H1 (cell line): ENCODE results near the gene PAK5. TPM values are rescaled to one million over a fixed set of nuclear protein-coding genes. Genes with fewer than 3 reads are reported as not detected.

ENCODE experiments used
- CTCF ChIA-PET: fragments of 300-600 bp; sonication (Branson Sonifier 250); formaldehyde crosslinking; loops from one replicate; lab custom pipeline; 2021; ENCODE audit not compliant: partially characterized antibody; lab: Charles Lee
- POLR2A ChIA-PET: fragments of 300-600 bp; sonication (Branson Sonifier 250); formaldehyde crosslinking; loops from one replicate; lab custom pipeline; 2021; ENCODE audit warnings: inconsistent platforms; ENCODE audit not compliant: partially characterized antibody; lab: Charles Lee
- DNase-seq, 2 experiments: peaks; one replicate each; pipeline versions ENCODE4 v3.0.0 to v3.0.0-alpha.2; 2010 to 2022; ENCODE audit warnings: low spot score in 2 of 2, low read depth in 1 of 2, mixed read lengths in 1 of 2
- FAIRE-seq: peaks from 2 replicates; lab custom pipeline; 2011; peaks lifted over from hg19 to GRCh38; lab: Jason Lieb, UNC
- H2AFZ ChIP-seq: 2 replicates; pipeline ENCODE4 v1.8.1; 2012; ENCODE audit warnings: low read length, inconsistent platforms
- H2AK5ac ChIP-seq: 2 replicates; pipeline ENCODE4 v1.6.1; 2013; ENCODE audit warnings: low read depth, low read length
- H2BK120ac ChIP-seq: replicated peaks from 2 replicates; pipeline ENCODE3; 2013; ENCODE audit warnings: low read depth, low read length, inconsistent platforms
- H2BK12ac ChIP-seq: 2 replicates; pipeline ENCODE4 v1.6.1; 2013; ENCODE audit warnings: low read depth, low read length
- H2BK15ac ChIP-seq: 2 replicates; pipeline ENCODE4 v1.6.1; 2013; ENCODE audit warnings: low read length
- H2BK20ac ChIP-seq: 2 replicates; pipeline ENCODE4 v1.6.1; 2013; ENCODE audit warnings: low read length
- H2BK5ac ChIP-seq: 2 replicates; pipeline ENCODE4 v1.6.1; 2013; ENCODE audit warnings: low read depth, low read length
- H3K14ac ChIP-seq: 2 replicates; pipeline ENCODE4 v1.6.1; 2013; ENCODE audit warnings: inconsistent platforms; ENCODE audit not compliant: insufficient read length
- H3K18ac ChIP-seq: 2 replicates; pipeline ENCODE4 v1.6.1; 2013; ENCODE audit warnings: low read length; ENCODE audit errors: extremely low read depth
- H3K23ac ChIP-seq: 2 replicates; pipeline ENCODE4 v1.6.1; 2013; ENCODE audit warnings: inconsistent platforms; ENCODE audit not compliant: insufficient read length
- H3K23me2 ChIP-seq: 2 replicates; pipeline ENCODE4 v1.6.1; 2013; ENCODE audit warnings: low read depth, low read length
- H3K27ac ChIP-seq: 2 replicates; pipeline ENCODE4 v1.6.1; 2011; ENCODE audit warnings: low read depth, low read length, inconsistent platforms
- H3K27me3 ChIP-seq, 4 experiments: replicated peaks in 1 of 4; 1 replicate in 1 of 4; 2 replicates in 3 of 4; pipeline versions ENCODE4 v1.6.1 to v1.8.1; 2011 to 2013; ENCODE audit warnings: low read length in 3 of 4, mild to moderate bottlenecking in 3 of 4, inconsistent platforms in 2 of 4, mixed read lengths in 2 of 4, moderate library complexity in 1 of 4; ENCODE audit not compliant: control insufficient read depth in 3 of 4, insufficient read depth in 3 of 4; ENCODE audit errors: extremely low read depth in 1 of 4
- H3K36me3 ChIP-seq, 4 experiments: 2 replicates each; pipeline versions ENCODE4 v1.6.1 to v1.8.1; 2011 to 2013; ENCODE audit warnings: mild to moderate bottlenecking in 4 of 4, low read length in 3 of 4, moderate library complexity in 2 of 4, control low read depth in 1 of 4, inconsistent platforms in 1 of 4; ENCODE audit not compliant: insufficient read depth in 4 of 4, control insufficient read depth in 2 of 4
- H3K4ac ChIP-seq: replicated peaks from 2 replicates; pipeline ENCODE3; 2013; ENCODE audit warnings: low read length, low read depth, mixed read lengths, inconsistent platforms; ENCODE audit not compliant: insufficient read length
- H3K4me1 ChIP-seq, 4 experiments: replicated peaks in 1 of 4; 1 replicate in 1 of 4; 2 replicates in 3 of 4; pipeline versions ENCODE4 v1.6.1 to v1.8.1; 2011 to 2013; ENCODE audit warnings: low read length in 3 of 4, inconsistent platforms in 2 of 4, mixed read lengths in 1 of 4; ENCODE audit not compliant: insufficient read depth in 4 of 4, control insufficient read depth in 3 of 4
- H3K4me2 ChIP-seq, 2 experiments: 2 replicates each; pipeline versions ENCODE4 v1.6.1 to v1.8.1; 2011 to 2013; ENCODE audit warnings: low read depth in 2 of 2, low read length in 2 of 2, control low read depth in 1 of 2, inconsistent platforms in 1 of 2, mild to moderate bottlenecking in 1 of 2; ENCODE audit not compliant: insufficient read depth in 1 of 2
- H3K4me3 ChIP-seq, 4 experiments: fragments of 200-600, 300-600 bp in 1 of 4; sonication (generic), shearing (Covaris generic), sonication (Bioruptor Twin) in 1 of 4; 2 replicates each; pipeline versions ENCODE4 v1.5.1 to v1.8.1; 2011 to 2016; ENCODE audit warnings: low read length in 4 of 4, low read depth in 3 of 4, control low read depth in 2 of 4, inconsistent platforms in 2 of 4, mild to moderate bottlenecking in 2 of 4, mixed read lengths in 1 of 4, moderate library complexity in 1 of 4; ENCODE audit not compliant: insufficient read depth in 2 of 4; ENCODE audit errors: extremely low read depth in 1 of 4
- H3K56ac ChIP-seq: replicated peaks from 2 replicates; pipeline ENCODE3; 2013; ENCODE audit warnings: low read depth, mild to moderate bottlenecking, mixed read lengths, low read length, inconsistent platforms; ENCODE audit not compliant: insufficient read length
- H3K79me1 ChIP-seq: 2 replicates; pipeline ENCODE4 v1.6.1; 2013; ENCODE audit warnings: low read depth, low read length, control low read depth
- H3K79me2 ChIP-seq, 2 experiments: 2 replicates each; pipeline versions ENCODE4 v1.6.1 to v1.8.1; 2012 to 2013; ENCODE audit warnings: low read length in 2 of 2, mild to moderate bottlenecking in 2 of 2, inconsistent platforms in 1 of 2; ENCODE audit not compliant: insufficient read depth in 2 of 2, control insufficient read depth in 1 of 2
- H3K9ac ChIP-seq, 4 experiments: replicated peaks in 1 of 4; 1 replicate in 1 of 4; 2 replicates in 3 of 4; pipeline versions ENCODE4 v1.6.1 to v1.8.1; 2011 to 2013; ENCODE audit warnings: low read depth in 3 of 4, low read length in 3 of 4, control low read depth in 2 of 4, mild to moderate bottlenecking in 2 of 4, moderate library complexity in 2 of 4, inconsistent platforms in 1 of 4; ENCODE audit errors: extremely low read depth in 1 of 4
- H3K9me3 ChIP-seq, 2 experiments: 2 replicates each; pipeline versions ENCODE4 v1.6.1 to v1.8.1; 2012 to 2013; ENCODE audit warnings: mild to moderate bottlenecking in 2 of 2, moderate library complexity in 2 of 2, control low read depth in 1 of 2, inconsistent platforms in 1 of 2, low read depth in 1 of 2, low read length in 1 of 2, mixed read lengths in 1 of 2; ENCODE audit not compliant: insufficient read depth in 2 of 2
- H4K20me1 ChIP-seq, 2 experiments: replicated peaks in 1 of 2; 2 replicates each; pipeline versions ENCODE3 to v1.8.1; 2011 to 2013; ENCODE audit warnings: inconsistent platforms in 2 of 2, low read length in 2 of 2, mild to moderate bottlenecking in 1 of 2; ENCODE audit not compliant: insufficient read depth in 2 of 2, control insufficient read depth in 1 of 2
- H4K5ac ChIP-seq: 2 replicates; pipeline ENCODE4 v1.6.1; 2013; ENCODE audit warnings: low read length, low read depth, mixed read lengths, inconsistent platforms; ENCODE audit not compliant: insufficient read length
- H4K8ac ChIP-seq: 2 replicates; pipeline ENCODE4 v1.8.0; 2013; ENCODE audit warnings: mild to moderate bottlenecking, moderate library complexity, low read length, inconsistent platforms; ENCODE audit not compliant: insufficient read depth; ENCODE audit errors: extremely low read depth
- H4K91ac ChIP-seq: replicated peaks from 2 replicates; pipeline ENCODE3; 2013; ENCODE audit warnings: low read length, mixed read lengths, inconsistent platforms; ENCODE audit not compliant: insufficient read length
- EZH2 ChIP-seq: fragments of 200-600 bp; sonication (generic); IDR thresholded peaks from 2 replicates; pipeline ENCODE4 v1.7.1; 2012; ENCODE audit warnings: low read depth, mild to moderate bottlenecking, moderate library complexity, low read length, inconsistent platforms; ENCODE audit not compliant: severe bottlenecking
- MAX ChIP-seq: IDR thresholded peaks from 2 replicates; pipeline ENCODE4 v1.6.1; 2012; ENCODE audit warnings: inconsistent platforms
- POLR2A ChIP-seq, 2 experiments: IDR thresholded peaks; 1 replicate in 1 of 2; 2 replicates in 1 of 2; pipeline ENCODE4 v1.6.1; 2011; ENCODE audit warnings: low read depth in 2 of 2, low read length in 2 of 2, mild to moderate bottlenecking in 2 of 2; ENCODE audit errors: control extremely low read depth in 1 of 2
- POLR2AphosphoS5 ChIP-seq: IDR thresholded peaks from 2 replicates; pipeline ENCODE4 v1.6.1; 2011; ENCODE audit warnings: low read depth, low read length
- POU5F1 ChIP-seq: IDR thresholded peaks from 2 replicates; pipeline ENCODE4 v1.6.1; 2011; ENCODE audit warnings: low read depth, mild to moderate bottlenecking, low read length, moderate library complexity
- RXRA ChIP-seq: IDR thresholded peaks from 2 replicates; pipeline ENCODE4 v1.6.1; 2011; ENCODE audit warnings: low read depth, mild to moderate bottlenecking, low read length, moderate library complexity; ENCODE audit not compliant: insufficient read depth
- SIN3A ChIP-seq, 2 experiments: IDR thresholded peaks in 1 of 2; conservative IDR thresholded peaks in 1 of 2; 2 replicates each; pipeline ENCODE4 v1.6.1; 2011 to 2012; ENCODE audit warnings: low read length in 2 of 2, improper control_type of control experiment in 1 of 2, low read depth in 1 of 2, mild to moderate bottlenecking in 1 of 2
- SP4 ChIP-seq: IDR thresholded peaks from 2 replicates; pipeline ENCODE4 v1.6.1; 2012; ENCODE audit warnings: low read length, inconsistent platforms
- YY1 ChIP-seq: IDR thresholded peaks from 2 replicates; pipeline ENCODE4 v1.6.1; 2011; ENCODE audit warnings: low read depth, mild to moderate bottlenecking, low read length
- WGBS, 2 experiments: shearing (Covaris generic) in 1 of 2; methylation state at CpG; one replicate each; pipeline versions ENCODE4 v1.1.6 to v1.1.7; 2013 to 2015; ENCODE audit warnings: low lambda C conversion rate in 2 of 2, mixed read lengths in 2 of 2, inconsistent platforms in 1 of 2, low coverage in 1 of 2, missing lambda C conversion rate in 1 of 2; ENCODE audit not compliant: insufficient replicate concordance in 2 of 2, insufficient coverage in 1 of 2, insufficient read length in 1 of 2; ENCODE audit errors: extremely low coverage in 1 of 2, missing lambda C conversion rate in 1 of 2; 5-methylcytosine and 5-hydroxymethylcytosine counted together
- polyA plus RNA-seq, 7 experiments: library from polyadenylated mRNA; depleted of rRNA in 3 of 7; stranded (reverse) in 5 of 7; unstranded in 2 of 7; fragments of >200 nt in 5 of 7; fragments of 200-250 nt in 2 of 7; gene quantifications; 1 replicate in 5 of 7; 2 replicates in 1 of 7; 4 replicates in 1 of 7; pipeline versions ENCODE4 v1.2.1 to v1.2.3, GENCODE V29; 2011 to 2013; ENCODE audit warnings: missing spikeins in 2 of 7, mixed read lengths in 2 of 7
- total RNA-seq: library from RNA; stranded (reverse); fragmentation: NEBNext Ultra II Directional; extraction: Animal tissue kit (Norgen Biotek cat#: 25700); gene quantifications from 2 replicates; pipeline ENCODE4 v1.2.1, GENCODE V29; 2021

The PAK5 gene
- total and polyA plus RNA-seq, 2 of the 8 experiments (the other 6 are each of a cell fraction or from before 2014, with no cell fraction given) = 0.54 to 0.80 TPM

GRCh38 chr20:9626357-9626756 is 212.5 kb downstream of the PAK5 start:
- TF ChIP-seq SP4 (no peak), POLR2AphosphoS5 (no peak), RXRA (no peak), POLR2A (IDR thresholded peaks at IDR 0.05; ENCODE audit: control extremely low read depth in 1 of 2, low read depth in 2 of 2, low read length in 2 of 2) (no peak), MAX (no peak), EZH2 (no peak), YY1 (no peak), SIN3A (conservative IDR thresholded peaks at IDR 0.05 in 1 of 2, IDR thresholded peaks at IDR 0.05 in 1 of 2; ENCODE audit: low read depth in 1 of 2, low read length in 2 of 2) (no peak), POU5F1 (no peak)
- no peaks in the 10 kb centered on the region for H3K79me2 ChIP-seq
- no peaks in the 10 kb centered on the region for H3K79me1 ChIP-seq
- H3K56ac ChIP-seq = no peak overlapping the region
- DNase-seq = no peak
- no peak overlapping the region for H3K4me2 ChIP-seq
- H2AFZ ChIP-seq = no peak overlapping the region
- H3K4me1 ChIP-seq = no peaks in the 10 kb centered on the region
- ChIA-PET CTCF (interaction anchor here (0.6 kb wide), 1 partner anchor 41 kb away, joined by 3 read pairs; no protein-coding TSS in a partner anchor), POLR2A (no interaction called here)
- H4K5ac ChIP-seq = no peak overlapping the region
- H2BK15ac ChIP-seq = no peak overlapping the region
- no peak overlapping the region for H2BK120ac ChIP-seq
- no peaks in the 10 kb centered on the region for H4K20me1 ChIP-seq
- no peak overlapping the region for H4K91ac ChIP-seq
- no peak overlapping the region for H3K18ac ChIP-seq
- H4K8ac ChIP-seq = no peak overlapping the region
- H2BK12ac ChIP-seq = no peak overlapping the region
- no peaks in the 10 kb centered on the region; the same call in 1 of the 2 replicates for H3K23me2 ChIP-seq
- H2AK5ac ChIP-seq = no peak overlapping the region
- no peak overlapping the region for H3K23ac ChIP-seq
- no peak overlapping the region for H3K4ac ChIP-seq
- H3K27ac ChIP-seq = no peak overlapping the region
- H3K27me3 ChIP-seq = no peaks in the 10 kb centered on the region
- 93% methylated on average over 3 of the region's 3 CpGs; no CpG with 5 or more reads in 1 of the 2 experiments for WGBS, 2 experiments
- no peak for FAIRE-seq
- H2BK5ac ChIP-seq = no peak overlapping the region
- no peak overlapping the region for H3K9ac ChIP-seq
- H3K9me3 ChIP-seq = no peaks in the 10 kb centered on the region; a peak in 2 of 4 replicates
- no peak overlapping the region for H3K14ac ChIP-seq
- H2BK20ac ChIP-seq = no peak overlapping the region
- no peak overlapping the region for H3K4me3 ChIP-seq
- H3K36me3 ChIP-seq = no peaks in the 10 kb centered on the region
